Activated naive CD4-positive, alpha-beta T cell treated with anti-CD3 and anti-CD28 coated beads, Interleukin-2, amount 50 U/mL, for 24 hours (primary cell): Measurements from ENCODE around the gene TBX19.
"Not testable (repeated sequence)": the region's sequence is repeated elsewhere in the genome, so short reads cannot be mapped to it uniquely, and the experiment has no call there.

ENCODE experiments used
- H3K27ac Mint-ChIP-seq: one replicate; pipeline ENCODE4 v1.8.0; 2021; ENCODE audit warnings: mild to moderate bottlenecking, mixed read lengths
- H3K27me3 Mint-ChIP-seq: one replicate; pipeline ENCODE4 v1.8.0; 2021; ENCODE audit warnings: mixed read lengths
- H3K36me3 Mint-ChIP-seq: one replicate; pipeline ENCODE4 v1.8.0; 2021; ENCODE audit warnings: mixed read lengths
- H3K4me1 Mint-ChIP-seq: one replicate; pipeline ENCODE4 v1.8.0; 2021; ENCODE audit warnings: mixed read lengths
- H3K4me3 Mint-ChIP-seq: one replicate; pipeline ENCODE4 v1.8.0; 2021; ENCODE audit warnings: mild to moderate bottlenecking, mixed read lengths
- H3K9me3 Mint-ChIP-seq: one replicate; pipeline ENCODE4 v1.8.0; 2021; ENCODE audit warnings: mixed read lengths

TBX19 gene

GRCh38 chr1:168354335-168355269 lies 73.9 kb downstream of the TBX19 start:
- not testable (repeated sequence) for H3K4me1 Mint-ChIP-seq, H3K27me3 Mint-ChIP-seq, H3K36me3 Mint-ChIP-seq, H3K27ac Mint-ChIP-seq, H3K9me3 Mint-ChIP-seq, H3K4me3 Mint-ChIP-seq

- Mint-ChIP-seq H3K4me1 (peaks cover 24% of the 10 kb centered on the region), H3K36me3 (no peaks in the 10 kb centered on the region), H3K27ac (peak overlapping the region; percentile 48), H3K9me3 (no peaks in the 10 kb centered on the region), H3K4me3 (no peak overlapping the region), H3K27me3 (peaks cover 1% of the 10 kb centered on the region)
Observed at GRCh38 chr1:168360151-168361021, 79.7 kb downstream of the TBX19 start.

GRCh38 chr1:168361252-168361651 lies 80.6 kb downstream of the TBX19 start:
- H3K27me3 Mint-ChIP-seq: peaks cover 1% of the 10 kb centered on the region
- H3K4me3 Mint-ChIP-seq: no peak overlapping the region
- H3K4me1 Mint-ChIP-seq: peaks cover 24% of the 10 kb centered on the region
- no peaks in the 10 kb centered on the region for H3K36me3 Mint-ChIP-seq
- H3K9me3 Mint-ChIP-seq: no peaks in the 10 kb centered on the region
- no peak overlapping the region for H3K27ac Mint-ChIP-seq

GRCh38 chr1:168362991-168363390 lies 82.3 kb downstream of the TBX19 start:
- peaks cover 1% of the 10 kb centered on the region for H3K27me3 Mint-ChIP-seq
- peak overlapping the region; percentile 72 for H3K4me3 Mint-ChIP-seq
- H3K4me1 Mint-ChIP-seq: peaks cover 24% of the 10 kb centered on the region
- no peaks in the 10 kb centered on the region for H3K9me3 Mint-ChIP-seq
- H3K27ac Mint-ChIP-seq: peak overlapping the region; percentile 21
- no peaks in the 10 kb centered on the region for H3K36me3 Mint-ChIP-seq
